Hepatocyte (in vitro differentiated cells): ENCODE results near the gene ARID5A. TPM values are rescaled to one million over a fixed set of nuclear protein-coding genes. Genes with fewer than 3 reads are reported as not detected.

Experiments used
- DNase-seq: peaks from one replicate; pipeline ENCODE4 v3.0.0-alpha.2; 2016; ENCODE audit warnings: low spot score
- H2AFZ ChIP-seq: fragments of 200-600 bp; sonication (generic); 2 replicates; pipeline ENCODE4 v1.6.0; 2016; ENCODE audit warnings: antibody characterized with exemption, mild to moderate bottlenecking
- H3K27ac ChIP-seq: fragments of 200-600 bp; sonication (generic); 2 replicates; pipeline ENCODE4 v1.5.1; 2016; ENCODE audit warnings: mild to moderate bottlenecking
- H3K27me3 ChIP-seq: fragments of 200-600 bp; sonication (generic); 2 replicates; pipeline ENCODE4 v1.6.1; 2016
- H3K36me3 ChIP-seq: fragments of 200-600 bp; sonication (generic); replicated peaks from 2 replicates; pipeline ENCODE4 v1.5.1; 2016; ENCODE audit warnings: low read depth; ENCODE audit not compliant: insufficient read depth
- H3K4me1 ChIP-seq: fragments of 200-600 bp; sonication (generic); 2 replicates; pipeline ENCODE4 v1.5.1; 2016; ENCODE audit warnings: mild to moderate bottlenecking, moderate library complexity; ENCODE audit not compliant: insufficient read depth
- H3K4me2 ChIP-seq: fragments of 200-600 bp; sonication (generic); 2 replicates; pipeline ENCODE4 v1.6.0; 2016
- H3K4me3 ChIP-seq: fragments of 200-600 bp; sonication (generic); 2 replicates; pipeline ENCODE4 v1.5.1; 2016; ENCODE audit warnings: mild to moderate bottlenecking
- H3K79me2 ChIP-seq: fragments of 200-600 bp; sonication (generic); 2 replicates; pipeline ENCODE4 v1.6.0; 2017; ENCODE audit warnings: mild to moderate bottlenecking
- H3K9me2 ChIP-seq: fragments of 200-600 bp; sonication (generic); replicated peaks from 2 replicates; pipeline ENCODE4 v1.6.0; 2017; ENCODE audit warnings: mild to moderate bottlenecking; ENCODE audit not compliant: insufficient read depth
- H3K9me3 ChIP-seq: fragments of 200-600 bp; sonication (generic); 2 replicates; pipeline ENCODE4 v1.5.1; 2016; ENCODE audit warnings: low read depth, mild to moderate bottlenecking
- H4K20me1 ChIP-seq: fragments of 200-600 bp; sonication (generic); 2 replicates; pipeline ENCODE4 v1.6.0; 2016; ENCODE audit warnings: mild to moderate bottlenecking; ENCODE audit not compliant: insufficient read depth, poor library complexity, severe bottlenecking
- CTCF ChIP-seq: fragments of 200-600 bp; sonication (generic); IDR thresholded peaks from 2 replicates; pipeline ENCODE4 v1.5.1; 2016; ENCODE audit warnings: antibody characterized with exemption, mild to moderate bottlenecking; ENCODE audit not compliant: poor library complexity
- EZH2 ChIP-seq: fragments of 200-600 bp; sonication (generic); IDR thresholded peaks from 2 replicates; pipeline ENCODE4 v1.6.1; 2016; ENCODE audit warnings: antibody characterized with exemption, mild to moderate bottlenecking, borderline replicate concordance
- EZH2phosphoT487 ChIP-seq: fragments of 200-600 bp; sonication (generic); IDR thresholded peaks from one replicate; pipeline ENCODE4 v1.6.1; 2018; ENCODE audit warnings: antibody characterized with exemption, mild to moderate bottlenecking, low read depth, moderate library complexity; ENCODE audit not compliant: unreplicated experiment, severe bottlenecking
- WGBS: methylation state at CpG from one replicate; pipeline ENCODE4 v1.1.6; 2016; ENCODE audit warnings: low lambda C conversion rate; ENCODE audit errors: missing lambda C conversion rate; 5-methylcytosine and 5-hydroxymethylcytosine counted together
- polyA plus RNA-seq: library from polyadenylated mRNA; unstranded; fragments of >200 nt; fragmentation: Nextera tagmentation; extraction: Ambion mirVana; gene quantifications from 2 replicates; pipeline ENCODE4 v1.2.1, GENCODE V29; 2016
- total RNA-seq: library from RNA; depleted of rRNA; stranded (reverse); fragments of >200 nt; gene quantifications from 2 replicates; pipeline ENCODE4 v1.2.3, GENCODE V29; 2014

Gene ARID5A
- total and polyA plus RNA-seq, 2 experiments from 2014 or later, result 6.9 to 13.3 TPM

GRCh38 chr2:96540136-96540535 lies 3.6 kb downstream of the ARID5A start:
- H3K27me3 ChIP-seq, result peaks cover 22% of the 10 kb centered on the region
- DNase-seq, result no peak
- H4K20me1 ChIP-seq, result peaks cover 18% of the 10 kb centered on the region
- H3K27ac ChIP-seq, result no peak overlapping the region
- H3K9me3 ChIP-seq, result no peaks in the 10 kb centered on the region
- peaks cover 13% of the 10 kb centered on the region for H3K79me2 ChIP-seq
- no peak overlapping the region for H3K4me2 ChIP-seq
- H3K4me3 ChIP-seq, result no peak overlapping the region
- H3K4me1 ChIP-seq, result peaks cover 14% of the 10 kb centered on the region
- no peaks in the 10 kb centered on the region for H3K36me3 ChIP-seq
- TF ChIP-seq EZH2phosphoT487, result no peak
- 71% methylated on average over 5 of the region's 5 CpGs for WGBS
- no peaks in the 10 kb centered on the region for H3K9me2 ChIP-seq
- no peak overlapping the region for H2AFZ ChIP-seq

GRCh38 chr2:96541398-96542152 lies 5.0 kb downstream of the ARID5A start:
- peaks cover 18% of the 10 kb centered on the region for H4K20me1 ChIP-seq
- WGBS, result 82% methylated on average over 4 of the region's 4 CpGs
- no peak for DNase-seq
- no peaks in the 10 kb centered on the region for H3K36me3 ChIP-seq
- no peak overlapping the region for H3K4me3 ChIP-seq
- H3K4me2 ChIP-seq, result no peak overlapping the region
- no peaks in the 10 kb centered on the region for H3K9me2 ChIP-seq
- peaks cover 13% of the 10 kb centered on the region for H3K79me2 ChIP-seq
- no peaks in the 10 kb centered on the region for H3K9me3 ChIP-seq
- no peak overlapping the region for H2AFZ ChIP-seq
- H3K27me3 ChIP-seq, result peaks cover 22% of the 10 kb centered on the region
- TF ChIP-seq CTCF (no peak), EZH2 (no peak), EZH2phosphoT487 (no peak)
- no peak overlapping the region for H3K27ac ChIP-seq
- peaks cover 14% of the 10 kb centered on the region for H3K4me1 ChIP-seq

GRCh38 chr2:96542357-96542977 lies 5.9 kb downstream of the ARID5A start:
- Histone ChIP-seq H3K4me1 (peaks cover 13% of the 10 kb centered on the region), H3K36me3 (no peaks in the 10 kb centered on the region), H3K9me2 (no peaks in the 10 kb centered on the region), H3K9me3 (no peaks in the 10 kb centered on the region), H3K27ac (no peak overlapping the region), H3K79me2 (peaks cover 13% of the 10 kb centered on the region), H2AFZ (no peak overlapping the region), H4K20me1 (peaks cover 18% of the 10 kb centered on the region), H3K4me2 (no peak overlapping the region), H3K4me3 (no peak overlapping the region), H3K27me3 (peaks cover 22% of the 10 kb centered on the region)
- TF ChIP-seq EZH2, result no peak
- no peak for TF ChIP-seq EZH2phosphoT487
- no peak for TF ChIP-seq CTCF
- WGBS, result 83% methylated on average over 8 of the region's 8 CpGs
- no peak for DNase-seq

GRCh38 chr2:96546321-96546720 lies 9.8 kb downstream of the ARID5A start:
- Histone ChIP-seq H3K9me2 (no peaks in the 10 kb centered on the region), H4K20me1 (no peaks in the 10 kb centered on the region), H3K79me2 (no peaks in the 10 kb centered on the region), H3K4me1 (no peaks in the 10 kb centered on the region), H3K4me3 (no peak overlapping the region), H3K4me2 (no peak overlapping the region), H2AFZ (no peak overlapping the region), H3K27me3 (no peaks in the 10 kb centered on the region), H3K9me3 (no peaks in the 10 kb centered on the region), H3K27ac (no peak overlapping the region), H3K36me3 (no peaks in the 10 kb centered on the region)
- TF ChIP-seq EZH2phosphoT487 (no peak), EZH2 (no peak), CTCF (no peak)
- WGBS, result 97% methylated on average over 5 of the region's 5 CpGs
- no peak for DNase-seq
